GM18858 (cell line): Measurements from ENCODE around the gene CBR3.

Source experiments
- ATAC-seq: cut with Tn5 transposase; IDR thresholded peaks from one replicate; pipeline ENCODE4 v1.9.1; 2021; ENCODE audit not compliant: unreplicated experiment

The CBR3 gene

DNA sequence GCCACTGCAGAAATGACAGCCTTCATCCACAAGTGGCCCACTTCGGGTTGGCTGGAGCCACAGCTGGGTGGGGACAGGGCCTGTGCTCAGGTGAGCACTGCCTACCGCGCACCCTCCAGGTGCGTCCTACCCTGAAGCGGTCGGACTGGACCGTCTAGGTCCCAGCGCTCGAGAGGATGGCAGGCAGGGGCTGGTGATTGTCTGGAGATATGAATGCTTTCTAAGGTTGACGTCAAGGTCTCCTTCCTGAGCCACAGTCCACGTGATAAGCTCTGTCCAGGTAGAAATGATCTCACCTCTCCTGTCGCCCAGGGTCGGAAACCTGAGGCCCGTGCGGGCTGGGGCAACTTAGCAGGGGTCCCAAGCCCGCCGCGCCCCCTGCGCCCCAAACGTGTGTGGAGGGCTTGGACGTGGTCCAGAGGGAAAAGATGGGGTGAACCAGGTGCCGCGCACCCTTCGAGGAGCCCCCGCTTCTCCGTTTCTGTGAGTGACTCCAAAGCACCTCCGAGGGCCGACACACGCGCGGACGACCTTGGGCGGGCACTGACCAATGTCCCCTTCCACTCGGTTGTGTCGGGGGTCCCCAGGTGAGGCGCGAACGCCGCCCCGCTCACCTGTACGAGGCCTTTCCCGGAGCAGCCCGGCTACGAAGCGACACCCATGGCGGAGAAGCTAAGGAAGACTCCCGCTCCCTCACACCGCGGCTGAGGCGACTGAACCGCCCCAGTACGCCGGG, 20.9 kb downstream of the CBR3 start:
- no peak for ATAC-seq

DNA sequence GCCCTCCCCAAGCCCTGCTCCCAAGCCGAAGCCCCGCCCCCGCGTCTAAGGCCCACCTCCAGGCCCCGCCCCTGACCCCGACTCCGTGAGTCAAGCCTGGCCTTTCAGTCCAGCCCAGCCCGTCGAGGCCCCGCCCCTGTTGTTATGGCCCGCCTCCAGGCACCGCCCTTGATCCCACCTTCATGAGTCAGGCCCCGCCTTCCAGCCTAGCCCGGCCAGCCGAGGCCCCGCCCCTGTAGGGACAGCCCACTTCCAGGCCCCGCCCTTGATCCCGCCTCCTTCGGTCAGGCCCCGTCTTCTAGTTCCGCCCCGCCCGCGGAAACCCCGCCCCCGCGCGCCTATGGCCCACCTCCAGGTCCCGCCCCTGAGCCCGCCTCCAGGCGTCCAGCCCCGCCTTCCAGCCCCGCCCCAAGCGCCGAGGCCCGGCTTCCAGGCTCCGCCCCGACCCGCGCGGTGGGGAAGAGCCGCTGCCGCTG, 21.5 kb downstream of the CBR3 start:
- peak; percentile 71 for ATAC-seq

DNA sequence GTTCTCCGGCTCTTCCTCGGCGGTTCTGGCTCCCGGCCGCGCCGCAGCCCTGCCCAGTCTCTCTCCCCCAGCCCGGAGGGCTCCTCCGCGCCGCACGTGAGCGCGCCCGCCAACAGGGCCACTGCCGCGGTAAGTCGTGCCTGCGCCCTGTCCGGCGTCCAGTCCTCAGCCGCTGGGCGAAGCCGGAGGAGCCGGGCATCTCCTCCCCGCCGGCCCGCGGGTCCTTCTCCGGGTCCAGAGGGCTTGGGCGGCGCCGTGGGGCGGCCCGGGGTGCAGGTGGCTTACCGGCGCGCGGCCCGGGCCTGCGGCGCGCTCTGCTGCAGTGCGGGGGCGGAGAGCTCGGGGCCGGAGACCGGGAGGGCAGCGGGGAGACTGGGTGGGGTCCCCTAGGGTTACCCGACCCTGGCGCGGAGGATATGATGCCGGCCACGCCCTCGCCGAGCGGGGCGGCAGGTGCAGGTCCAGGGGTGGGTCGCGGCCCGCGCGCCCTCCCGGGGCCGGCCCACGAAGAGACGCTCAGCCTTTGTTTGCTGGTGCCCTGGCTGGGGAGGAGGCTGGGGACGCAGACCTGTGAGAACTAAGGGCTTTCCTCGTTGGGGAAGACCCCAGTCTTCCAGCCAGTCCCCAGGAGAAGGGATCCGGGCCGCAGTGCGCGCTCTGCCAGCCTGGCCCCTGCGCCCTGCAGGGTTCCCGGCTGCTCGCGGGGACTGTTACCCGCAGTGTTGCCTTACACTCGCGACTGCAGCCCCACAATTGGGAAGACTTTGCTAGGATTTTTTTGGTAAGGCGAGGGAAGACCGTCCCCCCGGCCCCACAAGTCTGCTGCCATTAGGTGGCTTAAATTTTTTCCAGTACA, 22.2 kb downstream of the CBR3 start, which contains the start of gene DOP1B:
Gene DOP1B (plus strand): TSS at position 10 of the 856 bp plus-strand sequence. CDS start 7,910 bp downstream, outside the sequence.
- peak; percentile 21 for ATAC-seq

DNA sequence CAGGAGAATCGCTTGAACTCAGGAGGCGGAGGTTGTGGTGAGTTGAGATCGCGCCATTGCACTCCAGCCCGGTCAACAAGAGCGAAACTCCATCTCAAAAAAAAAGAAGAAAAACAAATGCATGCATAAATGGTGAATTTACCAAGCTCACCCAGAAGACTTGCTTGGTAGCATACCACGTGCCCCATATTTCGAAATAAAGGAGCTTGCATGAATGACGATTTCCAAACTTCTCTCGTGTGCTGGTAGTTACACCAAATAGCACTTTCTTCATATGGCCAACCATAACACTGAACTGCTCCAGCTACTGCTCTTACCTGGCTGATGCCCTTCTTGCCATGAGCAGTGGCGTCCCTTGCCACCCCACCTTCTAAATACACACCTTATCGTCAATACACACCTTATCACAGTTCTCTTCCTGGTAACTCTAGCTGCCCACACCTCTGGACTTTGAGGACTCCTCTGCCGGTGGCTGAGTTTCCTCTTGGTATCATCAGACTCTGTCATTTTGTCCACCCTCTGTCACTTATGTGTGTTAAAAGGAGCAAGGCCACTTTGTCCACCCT, 24.6 kb downstream of the CBR3 start:
- no peak for ATAC-seq

DNA sequence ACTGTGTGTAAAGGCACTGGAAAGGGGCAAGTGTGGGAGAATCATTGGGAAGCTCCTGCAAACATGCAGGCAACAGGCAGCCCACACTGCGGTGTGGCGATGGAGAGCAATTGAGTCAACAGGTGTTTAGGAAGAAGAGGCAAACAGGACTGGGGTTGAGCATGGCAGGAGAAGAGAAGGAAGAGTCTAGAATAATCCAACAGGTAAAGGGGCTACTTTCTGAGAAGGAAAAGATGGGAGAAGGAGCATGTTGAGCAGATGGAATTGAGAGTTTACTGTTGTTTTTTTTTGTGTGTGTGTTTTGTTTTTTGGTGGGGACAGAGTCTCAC, 25.9 kb downstream of the CBR3 start:
- no peak for ATAC-seq

DNA sequence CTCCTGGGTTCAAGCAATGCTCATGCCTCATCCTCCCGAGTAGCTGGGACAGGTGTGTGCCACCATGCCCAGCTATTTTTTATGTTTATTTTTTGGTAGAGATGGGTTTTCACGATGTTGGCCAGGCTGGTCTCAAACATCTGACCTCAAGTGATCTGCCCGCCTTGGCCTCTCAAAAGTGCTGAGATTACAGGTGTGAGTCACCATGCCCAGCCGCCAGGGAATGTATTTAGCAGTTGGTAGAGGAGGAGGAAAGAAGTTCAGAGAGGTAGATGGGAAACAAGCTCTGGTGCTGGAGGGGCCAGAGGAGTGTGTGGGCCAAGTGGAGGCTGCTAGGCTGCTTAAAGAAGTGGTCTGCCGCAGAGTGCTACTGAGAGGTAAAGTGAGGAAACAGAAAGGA, 27.8 kb downstream of the CBR3 start:
- ATAC-seq: no peak

DNA sequence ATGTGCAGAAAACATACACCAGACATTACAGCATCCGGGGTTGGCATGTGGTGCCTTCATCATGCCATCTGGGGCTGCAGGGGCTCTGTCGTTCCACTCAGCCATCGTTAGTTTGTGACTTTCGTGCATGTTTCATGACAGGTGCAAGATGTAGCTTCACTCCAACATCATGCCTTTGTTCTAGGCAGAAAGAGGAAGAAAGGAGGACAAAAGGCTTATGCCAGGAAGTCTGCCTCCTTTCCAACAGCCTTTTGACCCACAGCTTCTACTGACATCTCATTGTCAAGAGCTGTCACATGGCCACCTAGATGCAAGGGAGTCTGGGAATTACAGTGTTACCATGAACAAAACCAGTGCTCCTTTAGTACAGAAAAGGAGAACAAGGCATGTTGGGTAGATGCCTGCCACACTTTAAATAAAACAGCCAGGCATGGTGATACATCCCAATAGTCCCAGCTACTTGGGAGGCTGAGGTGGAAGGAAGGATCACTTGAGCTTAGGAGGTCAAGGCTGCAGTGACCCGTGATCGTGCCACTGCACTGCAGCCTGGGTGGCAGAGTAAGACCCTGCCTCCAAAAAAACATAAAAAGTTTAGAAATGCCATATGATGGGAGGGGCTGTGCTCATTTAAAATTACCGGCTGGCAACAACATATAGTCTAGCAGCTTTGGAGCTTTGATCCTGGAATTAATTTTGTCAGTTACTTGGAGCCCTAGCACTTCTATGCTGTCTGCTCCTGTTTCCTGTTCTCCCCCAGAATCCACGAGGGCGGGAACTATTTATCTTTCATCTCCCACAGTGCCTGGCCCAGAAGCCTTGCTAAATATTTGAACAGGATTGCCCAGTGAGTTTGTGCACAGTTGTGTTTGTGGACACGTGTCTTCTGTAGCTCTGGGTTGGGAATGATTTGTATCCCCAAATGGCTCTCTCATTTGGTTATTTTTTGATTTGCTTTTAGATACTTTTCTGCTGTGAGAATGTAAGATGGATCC, 29.2 kb downstream of the CBR3 start:
- ATAC-seq: no peak

DNA sequence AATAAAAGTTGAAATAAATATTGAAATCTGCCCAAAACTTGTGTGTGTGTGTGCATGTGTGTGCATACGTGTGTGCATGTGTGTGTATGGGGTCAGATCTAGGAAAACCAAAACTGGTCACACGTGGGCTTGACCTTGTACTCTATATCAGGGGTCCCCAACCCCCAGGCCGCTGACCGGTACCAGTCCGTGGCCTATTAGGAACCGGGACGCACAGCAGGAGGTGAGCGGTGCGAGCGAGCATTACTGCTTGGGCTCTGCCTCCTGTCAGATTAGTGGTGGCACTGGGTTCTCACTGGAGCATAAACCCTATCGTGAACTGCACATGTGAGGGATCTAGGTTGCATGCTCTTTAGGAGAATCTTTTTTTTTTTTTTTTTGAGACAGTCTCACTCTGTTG, 30.5 kb downstream of the CBR3 start:
- ATAC-seq: no peak

DNA sequence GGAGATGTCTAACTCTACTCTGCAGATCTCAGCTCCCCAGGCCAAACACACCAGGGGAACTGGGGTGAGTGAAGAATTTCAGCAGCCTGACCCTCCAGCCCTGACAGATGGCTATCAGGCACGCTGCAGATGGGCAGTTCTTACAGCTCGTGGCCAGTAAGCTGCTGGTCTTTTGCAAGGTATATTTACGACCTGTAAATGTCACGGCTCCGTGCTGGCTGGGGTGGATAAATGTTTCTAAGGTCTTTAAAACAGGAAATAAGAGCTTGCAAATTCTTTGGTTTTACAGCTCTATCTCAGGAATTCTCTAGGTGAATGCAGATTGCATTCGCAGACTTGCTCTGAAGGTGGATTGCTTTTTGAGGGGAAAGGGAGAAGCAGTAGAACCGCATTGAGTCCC, 31.8 kb downstream of the CBR3 start:
- ATAC-seq: no peak

DNA sequence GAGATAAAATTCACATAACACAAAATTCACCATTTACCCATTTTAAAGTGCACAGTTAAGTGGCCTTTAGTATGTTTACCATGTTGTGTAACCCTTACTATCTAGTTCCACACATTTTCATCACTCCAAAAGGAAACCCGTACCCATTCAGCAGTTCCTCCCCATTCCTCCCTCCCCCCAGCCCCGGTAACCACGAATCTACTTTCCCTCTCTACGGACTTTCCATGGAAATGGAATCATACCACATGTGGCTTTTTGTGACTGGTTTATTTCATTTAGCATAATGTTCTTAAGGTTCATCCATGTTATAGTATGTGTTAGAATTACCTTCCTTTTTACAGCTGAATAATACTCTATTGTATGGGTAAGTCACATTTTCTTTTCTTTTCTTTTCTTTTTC, 32.7 kb downstream of the CBR3 start:
- ATAC-seq: no peak

DNA sequence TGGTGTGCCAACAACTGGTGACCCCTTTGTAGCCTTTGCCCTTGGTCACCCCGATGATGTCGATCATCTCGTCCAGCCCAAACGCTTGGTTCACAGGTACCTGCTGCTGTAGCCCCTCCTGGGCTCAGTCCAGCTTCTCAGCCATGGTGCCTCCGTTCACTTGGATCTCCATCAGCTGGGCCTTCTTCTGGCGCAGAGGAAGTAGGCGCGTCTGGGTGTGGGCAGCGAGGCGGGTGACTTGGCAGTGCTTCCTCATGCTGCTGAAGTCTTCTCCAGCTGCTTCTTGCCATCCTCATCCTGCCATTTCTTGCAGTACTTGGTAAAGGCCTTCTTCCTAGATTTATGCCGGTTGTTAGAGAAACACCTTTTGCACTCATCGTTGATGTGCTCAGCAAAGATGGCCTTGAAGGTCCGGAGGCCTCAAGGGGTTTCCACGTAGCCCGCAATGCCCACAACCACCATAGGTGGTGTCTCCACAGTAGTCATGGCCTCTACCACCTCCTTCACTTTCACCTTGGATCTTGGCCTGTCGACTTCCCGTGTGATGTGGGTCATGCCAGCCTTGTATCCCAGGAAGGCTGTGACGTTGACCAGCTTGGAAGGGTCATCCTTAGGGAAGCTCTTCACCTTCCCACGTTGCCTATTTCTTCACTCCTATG, 34.7 kb downstream of the CBR3 start:
- no peak for ATAC-seq

DNA sequence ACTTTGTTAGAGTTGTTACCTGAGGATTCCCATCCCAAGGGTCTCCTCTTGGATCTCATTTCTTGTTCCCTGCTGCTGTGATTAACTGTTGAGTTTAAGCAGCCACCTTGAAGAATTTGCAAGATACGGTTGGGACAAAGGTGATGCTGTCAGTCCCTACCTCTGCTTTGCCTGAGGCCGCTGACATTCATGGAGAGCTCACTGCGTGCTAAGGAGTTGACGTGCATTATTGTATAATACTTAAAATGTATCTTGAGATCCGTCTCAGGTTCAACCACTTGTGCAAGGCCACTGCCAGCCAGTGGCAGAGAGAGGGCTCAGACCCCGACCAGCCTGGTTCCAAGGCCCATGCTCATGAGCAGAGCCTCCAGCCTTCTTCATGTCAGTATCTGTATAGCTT, 35.9 kb downstream of the CBR3 start:
- ATAC-seq: no peak

DNA sequence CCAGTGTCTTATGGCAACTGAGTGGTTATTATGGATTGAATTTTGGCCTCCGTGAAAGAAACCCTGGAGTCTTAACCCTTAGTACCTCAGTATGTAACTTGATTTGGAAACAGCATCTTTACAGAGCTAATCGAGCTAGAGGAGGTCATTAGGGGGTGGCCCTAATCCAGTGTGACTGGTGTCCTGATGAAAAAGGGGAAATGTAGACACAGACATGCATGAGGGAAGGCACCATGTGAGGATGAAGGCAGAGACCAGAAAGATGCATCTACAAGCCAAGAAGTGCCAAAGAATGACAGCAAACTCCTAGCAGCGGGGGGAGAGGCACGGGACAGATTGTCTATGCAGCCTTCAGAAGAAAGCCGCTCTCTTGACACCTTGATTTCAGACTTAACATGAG, 36.5 kb downstream of the CBR3 start:
- no peak for ATAC-seq

DNA sequence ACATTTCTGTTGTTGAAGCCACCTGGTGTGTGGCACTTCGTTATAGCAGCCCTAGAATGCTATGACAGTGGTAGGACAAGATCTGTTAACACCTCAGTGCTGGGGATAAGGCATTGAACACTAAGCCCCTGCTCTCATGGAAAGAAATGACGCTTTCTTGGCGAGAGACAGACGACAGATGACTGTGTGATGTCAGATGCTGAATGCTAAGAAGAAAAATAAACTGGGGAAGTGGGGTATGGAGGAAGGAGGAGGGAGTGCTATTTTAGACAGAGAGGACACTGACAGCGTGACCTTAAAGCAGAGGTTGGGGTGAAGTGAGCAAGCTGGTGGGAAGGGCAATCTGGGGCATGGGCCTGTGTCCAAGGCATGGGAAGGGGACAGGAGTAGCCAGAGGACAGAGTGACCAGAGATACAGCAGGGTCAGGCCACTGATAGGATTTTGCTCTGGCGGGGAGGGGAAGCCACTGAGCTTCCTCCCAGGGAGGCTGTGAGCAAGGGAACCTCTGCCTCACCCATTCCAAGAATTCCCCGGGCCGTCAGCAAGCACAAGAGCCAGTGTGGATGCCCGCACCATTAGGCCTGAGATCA, 37.0 kb downstream of the CBR3 start:
- ATAC-seq: no peak

DNA sequence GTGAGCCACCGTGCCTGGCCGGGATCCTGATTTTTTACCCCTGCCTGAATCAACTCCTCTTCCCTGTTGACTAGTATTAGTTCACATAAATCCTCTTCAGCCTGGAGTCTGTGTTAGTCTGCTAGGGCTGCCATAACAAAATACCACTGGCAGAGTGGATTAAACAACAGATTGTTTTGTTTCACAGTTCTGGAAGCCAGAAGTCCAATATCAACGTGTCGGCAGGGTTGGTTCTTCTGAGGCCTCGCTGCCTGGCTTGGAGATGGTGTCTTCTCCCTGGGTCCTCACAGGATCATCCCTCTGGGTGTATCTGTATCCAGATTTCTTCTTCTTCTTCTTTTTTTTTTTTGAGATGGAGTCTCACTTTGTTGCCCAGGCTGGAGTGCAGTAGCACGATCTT, 39.9 kb downstream of the CBR3 start:
- ATAC-seq: no peak

DNA sequence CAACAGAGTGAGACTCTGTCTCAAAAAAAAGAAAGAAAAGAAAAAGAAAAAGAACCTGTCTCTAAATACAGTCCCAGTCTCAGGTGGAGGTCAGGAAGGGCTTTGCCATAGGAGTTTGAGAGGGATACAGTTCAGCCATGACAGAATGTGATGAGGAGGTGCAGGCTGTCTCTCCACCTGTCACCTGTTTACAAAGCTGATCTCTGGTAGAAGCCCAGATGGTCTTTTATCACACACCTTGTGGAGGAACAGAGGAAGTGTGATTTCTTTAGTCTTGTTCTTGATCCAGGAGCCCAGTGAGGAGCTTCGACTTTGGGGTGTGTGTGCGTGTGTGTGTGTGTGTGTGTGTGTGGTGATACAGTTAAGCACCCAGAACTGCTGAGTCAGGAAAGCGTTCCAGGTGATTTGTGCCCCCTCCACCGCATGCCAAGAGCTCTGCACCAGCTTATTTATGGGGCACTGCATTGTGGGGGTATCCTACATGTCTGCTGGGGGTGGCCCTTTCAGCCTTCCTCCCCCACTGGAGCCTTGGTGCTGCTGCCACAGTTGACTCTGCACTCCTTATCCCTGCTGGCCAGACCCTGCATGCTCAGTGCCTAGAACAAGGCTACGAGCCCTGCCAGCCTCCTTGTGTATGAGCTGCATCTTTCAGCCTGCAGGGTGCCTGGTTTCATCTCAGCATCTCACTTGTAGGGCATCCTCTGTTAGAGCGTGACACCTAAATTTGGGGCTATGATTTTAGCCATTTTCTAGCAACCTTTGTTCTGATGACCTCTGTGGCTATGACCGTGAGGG, 41.1 kb downstream of the CBR3 start:
- ATAC-seq: no peak

DNA sequence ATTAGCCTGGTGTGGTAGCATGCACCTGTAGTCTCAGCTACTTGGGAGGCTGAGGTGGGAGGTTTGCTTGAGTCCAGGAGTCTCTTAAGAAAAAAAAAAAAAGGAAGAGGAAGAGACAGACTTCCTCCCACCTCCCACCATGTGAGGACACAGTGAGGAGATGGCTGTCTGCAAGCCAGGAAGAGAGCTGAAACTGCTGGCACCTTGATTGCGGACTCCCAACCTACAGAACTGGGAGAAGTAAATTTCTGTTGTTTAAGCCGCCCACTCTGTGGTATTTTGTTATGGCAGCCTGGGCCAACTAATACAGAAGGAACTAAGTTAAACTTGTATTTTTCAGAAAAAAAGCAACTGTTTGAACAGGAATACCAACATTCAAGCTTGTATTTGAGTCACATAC, 43.5 kb downstream of the CBR3 start:
- no peak for ATAC-seq

DNA sequence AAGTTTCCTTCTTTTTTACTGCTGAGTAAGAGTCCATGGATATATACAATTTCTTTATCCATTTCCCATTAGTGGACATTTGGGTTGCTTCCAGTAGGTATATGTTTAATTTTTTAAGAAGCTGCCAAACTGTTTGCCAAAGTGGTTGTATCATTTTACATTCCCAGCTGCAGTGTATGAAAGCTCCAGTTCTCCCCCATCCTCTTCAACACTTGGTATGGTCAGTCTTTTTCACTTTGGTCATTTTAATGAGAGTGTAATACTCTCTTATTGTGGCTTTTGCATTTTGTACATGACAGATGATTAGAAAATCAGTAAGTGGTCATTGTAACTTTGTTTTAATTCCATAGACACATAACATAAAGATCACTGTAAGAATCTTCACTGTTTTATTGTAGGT, 44.3 kb downstream of the CBR3 start:
- ATAC-seq: no peak

DNA sequence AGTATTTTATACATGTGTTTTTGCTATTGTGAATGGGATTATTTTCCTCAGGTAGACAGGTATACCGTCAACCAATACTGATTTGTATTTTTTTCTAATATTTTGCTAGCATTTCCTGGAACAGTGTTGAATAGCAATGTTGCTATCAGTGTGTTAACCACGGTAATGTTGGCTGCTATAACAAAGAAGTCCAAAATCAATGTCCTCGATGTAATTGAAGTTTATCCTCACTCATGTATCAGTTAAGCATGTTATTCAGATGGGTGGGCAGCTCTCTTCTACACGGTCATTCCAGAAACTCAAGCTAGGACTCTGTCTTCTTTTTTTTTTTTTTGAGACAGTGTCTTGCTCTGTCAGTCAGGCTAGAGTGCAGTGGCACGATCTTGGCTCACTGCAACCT, 46.1 kb downstream of the CBR3 start:
- no peak for ATAC-seq
